Neural progenitor cell (in vitro differentiated cells): ENCODE measurements around the gene ARV1. TPM values are rescaled to one million over a fixed set of nuclear protein-coding genes. Genes with fewer than 3 reads are reported as not detected.
A peak's percentile ranks its signal among the peaks of the same experiment; 100 is the strongest.

Source experiments
- DNase-seq: peaks from one replicate; pipeline ENCODE4 v3.0.0-alpha.2; 2016; ENCODE audit warnings: low spot score
- H2AFZ ChIP-seq: fragments of 200-600 bp; sonication (generic); replicated peaks from 2 replicates; pipeline ENCODE4 v1.6.1; 2016; ENCODE audit warnings: antibody characterized with exemption
- H3F3A ChIP-seq: fragments of 200-600 bp; sonication (generic); 2 replicates; pipeline ENCODE4 v1.6.1; 2016; ENCODE audit warnings: antibody characterized with exemption, low read depth
- H3K27ac ChIP-seq: fragments of 200-600 bp; sonication (generic); 2 replicates; pipeline ENCODE4 v1.5.1; 2016; ENCODE audit warnings: mild to moderate bottlenecking
- H3K27me3 ChIP-seq: fragments of 200-600 bp; sonication (generic); 2 replicates; pipeline ENCODE4 v1.6.1; 2016; ENCODE audit warnings: mild to moderate bottlenecking, moderate library complexity
- H3K36me3 ChIP-seq: fragments of 200-600 bp; sonication (generic); 2 replicates; pipeline ENCODE4 v1.5.1; 2016
- H3K4me1 ChIP-seq: fragments of 200-600 bp; sonication (generic); 2 replicates; pipeline ENCODE4 v1.6.1; 2016; ENCODE audit warnings: mixed run types
- H3K4me2 ChIP-seq: fragments of 200-600 bp; sonication (generic); 2 replicates; pipeline ENCODE4 v1.6.1; 2016
- H3K4me3 ChIP-seq: fragments of 200-600 bp; sonication (generic); 2 replicates; pipeline ENCODE4 v1.5.1; 2016
- H3K79me2 ChIP-seq: fragments of 200-600 bp; sonication (generic); 2 replicates; pipeline ENCODE4 v1.6.1; 2016; ENCODE audit warnings: low read depth
- H3K9ac ChIP-seq: fragments of 200-600 bp; sonication (generic); 2 replicates; pipeline ENCODE4 v1.6.1; 2016
- H3K9me3 ChIP-seq: fragments of 200-600 bp; sonication (generic); 2 replicates; pipeline ENCODE4 v1.5.1; 2016; ENCODE audit warnings: low read depth
- H4K20me1 ChIP-seq: fragments of 200-600 bp; sonication (generic); 2 replicates; pipeline ENCODE4 v1.6.1; 2016; ENCODE audit warnings: low read depth
- H3K27ac Mint-ChIP-seq: 3 replicates; pipeline ENCODE4 v1.8.0; 2021; ENCODE audit warnings: mixed read lengths
- H3K27me3 Mint-ChIP-seq: 2 replicates; pipeline ENCODE4 v1.8.0; 2022; ENCODE audit warnings: low read depth, mild to moderate bottlenecking, inconsistent platforms, moderate library complexity, mixed read lengths; ENCODE audit not compliant: insufficient read depth
- H3K36me3 Mint-ChIP-seq: 3 replicates; pipeline ENCODE4 v1.8.0; 2021; ENCODE audit warnings: mixed read lengths
- H3K4me1 Mint-ChIP-seq: 3 replicates; pipeline ENCODE4 v1.8.0; 2021; ENCODE audit warnings: mixed read lengths
- H3K4me3 Mint-ChIP-seq: 3 replicates; pipeline ENCODE4 v1.8.0; 2021; ENCODE audit warnings: mild to moderate bottlenecking, moderate library complexity, mixed read lengths
- H3K9me3 Mint-ChIP-seq: 3 replicates; pipeline ENCODE4 v1.8.0; 2020; ENCODE audit warnings: mixed read lengths
- EZH2 ChIP-seq: fragments of 200-600 bp; sonication (generic); IDR thresholded peaks from 2 replicates; pipeline ENCODE4 v1.6.1; 2017; ENCODE audit warnings: antibody characterized with exemption, mild to moderate bottlenecking, moderate library complexity
- EZH2phosphoT487 ChIP-seq: fragments of 200-600 bp; sonication (generic); IDR thresholded peaks from 2 replicates; pipeline ENCODE4 v1.6.1; 2017; ENCODE audit warnings: antibody characterized with exemption
- total RNA-seq: library from RNA; depleted of rRNA; stranded (reverse); fragments of >200 nt; gene quantifications from 2 replicates; pipeline ENCODE4 v1.2.3, GENCODE V29; 2015; ENCODE audit warnings: low replicate concordance
- TF ChIP-seq, protein P1 (sequence below): fragments of 200-600 bp; sonication (generic); IDR thresholded peaks from 2 replicates; pipeline ENCODE4 v1.5.1; 2017; ENCODE audit warnings: antibody characterized with exemption, mild to moderate bottlenecking

ARV1 gene
- total RNA-seq, 1 donor from 2014 or later = 23.3 TPM

- Histone ChIP-seq H3K9me3 (no peaks in the 10 kb centered on the region), H3K27me3 (peaks cover 98% of the 10 kb centered on the region), H3K4me2 (no peak overlapping the region), H3F3A (peaks cover 12% of the 10 kb centered on the region), H3K9ac (no peak overlapping the region), H3K4me3 (no peak overlapping the region), H3K79me2 (no peaks in the 10 kb centered on the region), H4K20me1 (peaks cover 9% of the 10 kb centered on the region), H3K27ac (no peak overlapping the region), H2AFZ (no peak overlapping the region), H3K4me1 (peaks cover 3% of the 10 kb centered on the region), H3K36me3 (no peaks in the 10 kb centered on the region)
- Mint-ChIP-seq H3K36me3 (peaks cover 4% of the 10 kb centered on the region), H3K27me3 (peaks cover 19% of the 10 kb centered on the region), H3K27ac (no peak overlapping the region), H3K9me3 (no peaks in the 10 kb centered on the region), H3K4me3 (peak overlapping the region; percentile 88), H3K4me1 (peaks cover 16% of the 10 kb centered on the region)
- no peak for DNase-seq
- no peak for TF ChIP-seq EZH2phosphoT487
- TF ChIP-seq, protein P1, sequence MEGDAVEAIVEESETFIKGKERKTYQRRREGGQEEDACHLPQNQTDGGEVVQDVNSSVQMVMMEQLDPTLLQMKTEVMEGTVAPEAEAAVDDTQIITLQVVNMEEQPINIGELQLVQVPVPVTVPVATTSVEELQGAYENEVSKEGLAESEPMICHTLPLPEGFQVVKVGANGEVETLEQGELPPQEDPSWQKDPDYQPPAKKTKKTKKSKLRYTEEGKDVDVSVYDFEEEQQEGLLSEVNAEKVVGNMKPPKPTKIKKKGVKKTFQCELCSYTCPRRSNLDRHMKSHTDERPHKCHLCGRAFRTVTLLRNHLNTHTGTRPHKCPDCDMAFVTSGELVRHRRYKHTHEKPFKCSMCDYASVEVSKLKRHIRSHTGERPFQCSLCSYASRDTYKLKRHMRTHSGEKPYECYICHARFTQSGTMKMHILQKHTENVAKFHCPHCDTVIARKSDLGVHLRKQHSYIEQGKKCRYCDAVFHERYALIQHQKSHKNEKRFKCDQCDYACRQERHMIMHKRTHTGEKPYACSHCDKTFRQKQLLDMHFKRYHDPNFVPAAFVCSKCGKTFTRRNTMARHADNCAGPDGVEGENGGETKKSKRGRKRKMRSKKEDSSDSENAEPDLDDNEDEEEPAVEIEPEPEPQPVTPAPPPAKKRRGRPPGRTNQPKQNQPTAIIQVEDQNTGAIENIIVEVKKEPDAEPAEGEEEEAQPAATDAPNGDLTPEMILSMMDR = no peak
- TF ChIP-seq EZH2 = no peak
Observed at GRCh38 chr1:231037585-231038517, 59.0 kb downstream of the ARV1 start.

GRCh38 chr1:231039161-231040018 is 60.5 kb downstream of the ARV1 start:
- TF ChIP-seq EZH2 (peak; percentile 89), EZH2phosphoT487 (peak; percentile 75)
- TF ChIP-seq, protein P1 = no peak
- no peaks in the 10 kb centered on the region for H3K36me3 ChIP-seq
- H3K79me2 ChIP-seq = no peaks in the 10 kb centered on the region
- H3K9me3 ChIP-seq = no peaks in the 10 kb centered on the region
- Mint-ChIP-seq H3K27me3 (peaks cover 19% of the 10 kb centered on the region), H3K27ac (no peak overlapping the region), H3K4me3 (peak overlapping the region; percentile 88), H3K36me3 (peaks cover 4% of the 10 kb centered on the region), H3K9me3 (no peaks in the 10 kb centered on the region), H3K4me1 (peaks cover 16% of the 10 kb centered on the region)
- H2AFZ ChIP-seq = peak overlapping the region; percentile 96
- no peak overlapping the region for H3K9ac ChIP-seq
- H4K20me1 ChIP-seq = peaks cover 9% of the 10 kb centered on the region
- peaks cover 3% of the 10 kb centered on the region for H3K4me1 ChIP-seq
- no peak overlapping the region for H3K27ac ChIP-seq
- H3K4me2 ChIP-seq = peak overlapping the region; percentile 99
- H3F3A ChIP-seq = peaks cover 12% of the 10 kb centered on the region
- peak overlapping the region; percentile 81 for H3K4me3 ChIP-seq
- DNase-seq = peak; percentile 75
- peaks cover 98% of the 10 kb centered on the region for H3K27me3 ChIP-seq

GRCh38 chr1:231040019-231040799 is 61.3 kb downstream of the ARV1 start, which contains the start of gene FAM89A:
Gene FAM89A, minus strand, starts transcription at chr1:231040254. Its CDS starts 43 bp downstream, at chr1:231040211.
- peak; percentile 11 for TF ChIP-seq EZH2phosphoT487
- no peak for TF ChIP-seq EZH2
- H3K4me3 Mint-ChIP-seq = peak within 1 kb of the TSS; percentile 88

More at GRCh38 chr1:231040019-231040799, 61.3 kb downstream of the ARV1 start, which contains the start of gene FAM89A:
- H3K9me3 Mint-ChIP-seq = peaks cover 6% of the 10 kb centered on the region
- peaks cover 9% of the 10 kb centered on the region for H4K20me1 ChIP-seq
- H3K27ac ChIP-seq = no peak within 1 kb of the TSS
- H3F3A ChIP-seq = peaks cover 12% of the 10 kb centered on the region
- H3K27me3 Mint-ChIP-seq = peaks cover 22% of the 10 kb centered on the region
- H3K36me3 Mint-ChIP-seq = peaks cover 4% of the 10 kb centered on the region
- H3K27me3 ChIP-seq = peaks cover 100% of the 10 kb centered on the region
- peak within 1 kb of the TSS; percentile 96 for H2AFZ ChIP-seq
- H3K4me3 ChIP-seq = peak within 1 kb of the TSS; percentile 81
- H3K9me3 ChIP-seq = no peaks in the 10 kb centered on the region
- H3K36me3 ChIP-seq = no peaks in the 10 kb centered on the region
- no peak within 1 kb of the TSS for H3K27ac Mint-ChIP-seq
- H3K4me1 ChIP-seq = peaks cover 3% of the 10 kb centered on the region
- peaks cover 16% of the 10 kb centered on the region for H3K4me1 Mint-ChIP-seq
- H3K9ac ChIP-seq = no peak within 1 kb of the TSS
- DNase-seq = peak; percentile 70
- peak within 1 kb of the TSS; percentile 99 for H3K4me2 ChIP-seq
- H3K79me2 ChIP-seq = no peaks in the 10 kb centered on the region
